Left renal pelvis (tissue), 4 donors: Measurements from ENCODE around the gene POTEJ. TPM values are rescaled to one million over a fixed set of nuclear protein-coding genes. Genes with fewer than 3 reads are reported as not detected.
"Not testable (repeated sequence)": the region's sequence is repeated elsewhere in the genome, so short reads cannot be mapped to it uniquely, and the experiment has no call there.

Source experiments
- DNase-seq, 4 donors: peaks; one replicate each; pipeline ENCODE4 v3.0.0-alpha.2; 2013; ENCODE audit warnings: low read depth in 4 of 4, low spot score in 3 of 4
- polyA plus RNA-seq, 4 donors: library from polyadenylated mRNA; unstranded; fragments of 120-200 nt; gene quantifications; one replicate each; pipeline ENCODE4 v1.2.1, GENCODE V29; 2013; ENCODE audit not compliant: insufficient read length in 4 of 4

The POTEJ gene
- under 1 TPM in 2 of 4 donors, not detected in 2; 0.12 to 0.32 TPM for polyA plus RNA-seq

- not testable (repeated sequence) for DNase-seq
Observed at GRCh38 chr2:130611140-130611539, at the start of gene POTEJ. TSS of gene POTEJ (plus strand) at chr2:130611440. CDS start at chr2:130611533, 93 bp downstream.

DNA sequence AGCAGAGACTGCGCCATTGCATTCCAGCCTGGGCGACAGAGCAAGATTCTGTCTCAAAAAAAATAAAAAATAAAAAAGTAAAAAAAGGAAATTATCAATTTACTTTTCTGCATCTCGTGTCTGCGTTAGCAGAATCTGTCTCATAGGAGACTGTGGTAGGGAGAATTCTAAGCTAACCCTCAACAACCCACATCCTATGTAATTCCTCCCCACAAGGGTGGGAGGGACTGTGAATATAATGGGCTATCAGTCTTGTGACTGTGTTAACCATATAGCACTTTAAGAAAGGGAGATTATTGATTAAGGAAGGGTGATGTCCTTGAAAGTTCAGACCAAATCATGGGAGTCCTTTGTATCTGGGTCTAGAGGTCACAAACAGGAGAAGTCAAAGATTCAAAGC, 45.1 kb upstream of the POTEJ start:
- not testable (repeated sequence) for DNase-seq

GRCh38 chr2:130571929-130572328, 39.3 kb upstream of the POTEJ start:
- DNase-seq: not testable (repeated sequence)

GRCh38 chr2:130574230-130574629, 37.0 kb upstream of the POTEJ start:
- not testable (repeated sequence) for DNase-seq

- not testable (repeated sequence) for DNase-seq
Observed at GRCh38 chr2:130576209-130576784, 34.9 kb upstream of the POTEJ start.

DNA sequence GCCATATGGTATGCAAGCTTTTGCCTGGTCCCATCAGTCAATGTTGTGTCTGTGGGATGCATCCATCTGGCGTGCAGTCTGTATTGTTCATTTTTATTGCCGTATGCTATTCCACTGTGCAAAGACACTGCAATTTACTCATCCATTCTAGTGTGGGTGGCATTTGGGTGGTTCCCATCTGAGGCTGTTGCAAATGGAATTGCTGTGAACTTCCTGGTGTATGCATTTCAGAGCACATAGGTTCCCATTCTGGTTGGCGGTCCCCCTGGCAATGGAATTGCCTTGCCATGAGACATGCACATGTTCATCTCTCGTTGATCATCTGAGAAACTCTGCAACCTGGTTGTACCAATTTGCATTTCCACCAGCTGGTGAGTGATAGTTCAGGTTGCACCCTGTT, 33.7 kb upstream of the POTEJ start:
- DNase-seq: not testable (repeated sequence)

DNA sequence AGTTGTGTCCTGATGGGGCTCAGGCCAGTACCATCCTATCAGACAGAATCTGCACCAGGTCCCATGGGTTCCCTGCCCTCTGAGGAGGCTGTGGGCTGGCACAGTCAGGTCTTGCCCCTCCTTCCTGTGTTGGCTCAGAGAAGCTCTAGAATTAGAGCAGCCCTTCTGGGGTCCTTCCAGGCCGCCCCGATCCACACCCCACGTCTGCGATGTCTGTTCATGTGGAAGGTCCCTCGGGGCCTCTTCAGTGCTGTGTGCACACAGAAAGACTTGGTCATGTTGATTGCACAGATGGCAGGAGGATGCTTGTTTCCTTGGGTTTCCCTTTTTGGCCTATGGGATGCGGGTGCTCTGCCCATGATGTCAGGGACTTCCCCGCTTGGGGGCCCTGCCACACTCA, 32.1 kb upstream of the POTEJ start:
- DNase-seq: not testable (repeated sequence)

DNA sequence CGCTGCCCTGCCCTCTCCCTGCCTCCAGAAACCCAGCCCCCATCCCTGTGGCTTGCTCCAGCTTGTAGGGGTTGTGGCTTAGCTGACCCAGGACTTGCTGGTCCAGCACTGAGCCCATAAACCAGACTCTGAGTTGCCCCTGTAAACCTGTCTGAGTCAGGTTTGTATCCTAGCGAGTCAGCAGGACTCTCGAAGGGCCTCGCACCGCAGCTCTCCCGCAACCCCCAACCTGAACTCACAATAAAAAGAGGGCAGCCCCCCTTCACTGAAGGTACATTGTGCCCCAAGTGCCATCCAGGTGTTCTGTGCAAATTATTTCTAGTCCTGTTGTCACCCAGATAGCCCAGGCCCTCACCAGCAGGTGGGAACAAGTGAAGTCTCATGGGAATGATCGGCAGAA, 29.7 kb upstream of the POTEJ start:
- not testable (repeated sequence) for DNase-seq

DNA sequence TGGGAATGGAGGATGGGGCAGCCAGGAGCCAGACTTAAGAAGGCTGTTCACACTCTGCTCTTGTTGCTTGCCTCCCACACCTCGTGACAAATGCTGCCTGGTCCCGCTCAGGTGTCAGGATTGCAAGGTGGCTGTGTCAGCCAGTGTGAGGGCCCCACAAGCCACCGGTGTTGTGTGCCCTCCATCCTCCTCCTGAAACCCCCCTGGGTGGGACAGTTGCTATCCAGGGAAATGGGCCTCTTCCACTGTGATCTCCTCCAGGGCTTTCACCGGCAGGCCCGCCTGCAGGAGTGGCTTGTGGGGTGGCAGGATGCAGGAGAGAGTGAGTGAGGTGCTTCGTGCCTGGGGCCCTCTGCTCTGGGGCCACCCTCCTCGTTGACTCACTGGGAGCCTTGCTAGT, 28.3 kb upstream of the POTEJ start:
- DNase-seq: not testable (repeated sequence)

DNA sequence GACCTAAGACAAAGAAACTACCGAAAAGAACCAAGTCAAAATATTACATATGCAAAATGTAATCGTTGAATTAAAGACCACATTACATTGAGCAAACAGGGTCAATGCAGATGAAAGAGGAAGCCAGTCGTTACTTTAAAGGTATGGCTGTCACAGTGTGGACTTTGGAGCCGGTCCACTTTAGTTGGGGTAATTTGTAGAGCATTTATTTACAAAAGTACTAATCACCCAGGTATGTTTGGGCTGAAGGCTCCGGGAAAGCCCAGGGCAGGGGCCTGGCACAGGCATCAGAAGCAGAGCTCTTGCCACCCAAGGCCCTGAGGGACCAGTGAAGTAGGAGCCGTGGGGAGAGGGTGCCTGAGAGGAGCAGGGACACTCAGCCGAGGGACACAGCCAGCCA, 27.7 kb upstream of the POTEJ start:
- not testable (repeated sequence) for DNase-seq

DNA sequence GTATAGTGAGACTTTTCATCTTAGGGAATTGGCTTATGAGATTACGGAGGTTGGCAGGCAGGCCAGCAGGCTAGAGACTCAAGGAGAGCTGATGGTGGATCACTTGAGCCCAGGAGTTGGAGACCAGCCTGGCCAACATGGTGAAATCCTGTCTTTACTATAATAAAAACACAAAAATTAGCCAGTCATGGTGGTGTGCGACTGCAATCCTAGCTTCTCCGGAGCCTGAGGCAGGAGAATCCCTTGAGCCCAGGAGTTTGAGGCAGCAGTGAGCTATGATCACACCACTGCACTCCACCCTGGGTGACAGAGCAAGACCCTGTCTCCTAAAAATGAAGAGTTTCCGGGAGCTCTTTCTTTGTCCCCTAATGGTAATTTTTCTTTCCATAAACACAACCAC, 26.5 kb upstream of the POTEJ start:
- DNase-seq: not testable (repeated sequence)

DNA sequence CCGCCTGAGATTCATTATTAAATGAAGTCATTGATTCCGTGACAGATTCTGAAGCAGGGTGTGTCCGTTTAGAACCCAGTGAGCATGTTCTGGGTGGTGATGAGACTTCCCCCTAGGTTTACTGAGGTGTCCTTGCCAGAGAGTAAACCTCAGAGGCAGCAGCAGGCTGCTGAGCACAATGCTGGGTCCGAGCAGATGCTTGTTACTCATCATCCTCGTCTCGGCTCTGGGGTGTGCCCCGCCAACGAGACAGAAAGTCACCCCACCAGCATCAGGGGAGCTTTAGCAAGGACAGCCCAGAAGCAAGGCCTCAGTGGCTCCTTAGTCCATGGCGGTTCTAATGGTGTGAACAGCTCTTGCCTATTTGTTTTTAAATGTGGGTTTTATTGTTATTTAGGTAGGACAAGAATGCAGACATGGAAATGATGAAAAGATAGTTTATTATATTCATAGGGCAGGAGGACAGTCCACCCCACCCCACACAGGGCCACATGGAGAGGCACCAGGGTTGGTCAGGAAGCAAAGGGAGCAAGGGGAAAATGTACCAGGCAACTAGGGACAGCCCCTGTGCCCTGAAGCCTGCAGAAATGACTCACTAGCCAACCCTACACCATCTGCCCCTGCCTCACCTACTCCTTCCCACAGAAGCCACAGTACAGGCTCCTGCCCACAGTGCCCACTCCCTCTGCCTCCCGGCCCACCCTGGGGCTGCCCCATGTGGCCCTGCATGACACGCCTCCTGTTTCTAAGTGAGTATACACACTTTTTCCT, 22.4 kb upstream of the POTEJ start:
- DNase-seq: not testable (repeated sequence)

DNA sequence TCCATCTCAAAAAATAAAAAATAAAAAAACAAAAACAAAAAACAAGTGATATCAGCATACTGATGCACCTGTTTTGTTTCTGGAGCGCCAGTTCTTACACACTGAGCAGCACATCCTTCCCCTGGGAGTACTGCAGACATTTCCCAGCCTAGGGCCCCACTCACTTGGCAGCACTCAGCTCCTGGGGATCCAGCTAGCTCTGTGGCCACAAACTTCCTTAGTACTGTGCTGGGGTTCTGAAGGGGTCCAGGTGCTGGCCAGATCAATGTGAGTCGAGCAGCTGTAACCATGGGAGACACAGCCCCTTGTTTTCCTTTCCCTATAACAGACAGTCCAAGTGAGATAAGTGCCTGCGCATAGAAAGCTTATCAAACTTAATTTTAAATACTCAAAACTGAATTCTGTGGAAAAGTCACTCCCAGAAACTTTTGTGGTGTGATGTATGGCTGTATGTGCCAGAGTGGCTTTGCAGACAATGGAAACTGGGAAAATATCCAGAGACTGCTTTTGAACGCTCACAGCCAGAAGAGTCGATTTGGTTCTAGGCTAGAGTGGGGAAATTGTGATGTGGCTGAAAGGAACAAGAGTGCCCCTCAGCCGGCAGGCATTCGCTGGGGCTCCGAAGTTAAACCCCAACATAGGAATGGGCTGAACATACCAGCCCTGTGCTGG, 20.9 kb upstream of the POTEJ start:
- not testable (repeated sequence) for DNase-seq

- DNase-seq: not testable (repeated sequence)
Observed at GRCh38 chr2:130590842-130591359, 20.3 kb upstream of the POTEJ start.

DNA sequence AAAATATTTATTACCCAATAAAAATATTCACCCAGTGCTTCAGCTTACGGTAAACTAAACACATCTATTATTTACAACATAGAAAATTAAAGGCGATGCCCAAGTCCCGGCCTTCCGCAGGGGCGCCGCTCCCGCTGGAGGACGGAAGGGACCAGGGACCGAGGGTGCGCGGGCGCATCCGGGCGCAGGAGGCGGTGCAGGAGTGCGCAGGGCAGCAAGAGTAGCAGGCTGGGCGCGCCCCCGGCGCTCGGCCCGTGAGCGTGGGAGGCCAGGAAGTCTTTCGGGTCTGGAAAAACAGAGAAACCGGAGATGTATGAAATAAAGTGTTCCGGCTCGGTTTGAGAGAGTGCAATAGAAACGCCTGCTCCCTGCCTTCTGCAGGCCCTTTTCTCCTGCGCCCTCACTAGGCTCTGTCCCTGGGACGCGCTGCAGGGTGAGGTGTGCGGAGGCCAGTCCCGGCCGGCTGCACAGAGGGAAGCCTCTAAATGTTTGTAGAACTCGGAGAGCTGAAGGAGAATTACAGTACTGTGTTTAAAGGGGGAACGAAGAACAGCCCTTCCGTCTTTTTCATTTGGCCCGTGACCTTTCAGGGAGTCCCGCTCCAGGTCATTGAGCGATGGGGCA, 18.3 kb upstream of the POTEJ start:
- not testable (repeated sequence) for DNase-seq

DNA sequence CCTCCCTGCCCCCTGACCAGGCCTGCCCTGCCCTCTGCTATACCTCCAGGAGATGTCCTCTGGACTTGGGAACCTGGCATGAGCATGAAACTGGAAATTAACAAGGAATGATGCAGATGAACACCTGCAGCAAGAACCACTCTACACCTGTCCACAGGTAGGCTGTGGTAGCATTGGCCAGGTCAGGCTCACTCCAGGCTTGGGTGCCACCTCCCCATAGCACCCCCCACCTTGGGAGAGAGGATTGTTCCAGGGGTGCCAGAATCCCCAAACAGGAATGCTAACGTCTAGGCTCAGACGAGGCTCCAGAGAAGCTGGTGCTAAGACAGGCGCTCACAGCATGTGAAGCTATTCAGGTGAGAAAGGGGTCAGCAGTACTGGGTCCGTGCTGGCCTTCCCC, 17.2 kb upstream of the POTEJ start:
- not testable (repeated sequence) for DNase-seq

DNA sequence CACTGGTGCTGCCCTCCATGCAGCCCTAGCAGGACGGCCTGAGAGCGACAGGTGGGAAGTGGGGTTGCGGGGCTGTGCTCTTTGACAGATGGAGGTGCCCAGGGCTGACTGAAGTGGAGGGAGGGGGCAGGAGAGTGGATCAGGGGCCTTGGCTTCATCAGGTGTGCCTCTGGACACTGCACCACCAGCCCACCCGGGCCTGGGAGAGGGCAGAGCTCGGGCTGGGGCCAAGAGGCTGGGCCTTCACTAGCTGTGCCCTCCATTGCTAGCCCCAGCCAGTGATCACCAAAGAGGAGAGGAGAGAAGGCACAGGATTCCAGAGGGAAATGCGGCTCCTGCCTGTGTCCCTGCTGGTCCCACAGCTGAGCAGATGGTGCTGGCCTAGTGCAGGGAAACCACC, 14.5 kb upstream of the POTEJ start:
- not testable (repeated sequence) for DNase-seq

GRCh38 chr2:130597994-130598393, 13.2 kb upstream of the POTEJ start:
- not testable (repeated sequence) for DNase-seq

DNA sequence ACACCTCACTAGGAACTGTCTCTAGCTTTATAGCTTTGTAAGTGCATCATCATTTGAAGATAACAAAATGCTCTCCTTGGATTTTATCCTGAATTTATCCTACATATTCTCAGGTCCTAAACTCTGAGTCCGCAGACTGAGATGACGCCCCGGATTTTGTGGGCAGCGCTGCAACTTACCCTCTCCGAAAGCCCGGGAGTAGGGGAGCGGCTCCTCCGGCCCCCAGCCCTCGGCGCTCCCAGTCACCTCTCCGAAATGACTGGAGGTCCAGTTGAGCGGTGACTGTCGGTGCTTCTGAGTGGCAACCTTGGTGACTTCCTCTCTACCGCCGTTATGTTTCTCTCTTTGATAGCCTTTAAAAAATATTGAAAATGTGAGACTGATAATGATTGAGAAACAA, 12.8 kb upstream of the POTEJ start:
- not testable (repeated sequence) for DNase-seq

- DNase-seq: not testable (repeated sequence)
Observed at GRCh38 chr2:130599393-130599792, 11.8 kb upstream of the POTEJ start, which contains the start of gene CFC1. TSS of gene CFC1 (minus strand) at chr2:130599575. CDS start at chr2:130599287, 288 bp downstream.

GRCh38 chr2:130599926-130600325, 11.3 kb upstream of the POTEJ start:
- not testable (repeated sequence) for DNase-seq
